GM10248 (cell line): ENCODE data around the gene UGT3A2.

Experiments
- CTCF ChIA-PET: fragments of 300-600 bp; sonication (Branson Sonifier 250); formaldehyde crosslinking; extraction: SDS; loops from one replicate; lab custom pipeline; 2021; ENCODE audit warnings: antibody characterized with exemption; lab: Yijun Ruan, JAX
- POLR2A ChIA-PET: fragments of 350-650 bp; sonication (Branson Sonifier 250); formaldehyde crosslinking; extraction: SDS; loops from one replicate; lab custom pipeline; 2020; ENCODE audit warnings: antibody characterized with exemption; lab: Yijun Ruan, JAX
- DNase-seq: peaks from one replicate; pipeline ENCODE4 v3.0.0; 2012; ENCODE audit errors: extremely low spot score
- CTCF ChIP-seq: IDR thresholded peaks from 2 replicates; pipeline ENCODE4 v1.5.1; 2012; ENCODE audit warnings: mild to moderate bottlenecking, low read depth; ENCODE audit errors: extremely low read depth, missing control alignments, control extremely low read depth

UGT3A2 gene

GRCh38 chr5:36089989-36090388 is 23.3 kb upstream of the UGT3A2 start:
- TF ChIP-seq CTCF: no peak
- POLR2A ChIA-PET: no interaction called here
- CTCF ChIA-PET: interaction anchor here (1.3 to 9.1 kb wide), 6 partner anchors 9 to 27 kb away, joined by 3 to 56 read pairs (median 4); no protein-coding TSS in a partner anchor
- no peak for DNase-seq

GRCh38 chr5:36079200-36079781 is 12.6 kb upstream of the UGT3A2 start:
- ChIA-PET POLR2A (no interaction called here), CTCF (interaction anchor here (0.7 to 5.2 kb wide), 45 partner anchors 9 to 1010 kb away, joined by 3 to 56 read pairs (median 4); partner anchors contain the start of genes RANBP3L and UGT3A2)
- peak; percentile 71 for DNase-seq
- TF ChIP-seq CTCF: peak; percentile 75

GRCh38 chr5:36078430-36078829 is 11.7 kb upstream of the UGT3A2 start:
- no peak for TF ChIP-seq CTCF
- ChIA-PET CTCF (interaction anchor here (0.7 to 5.2 kb wide), 38 partner anchors 8 to 621 kb away, joined by 3 to 56 read pairs (median 5); partner anchors contain the start of genes RANBP3L and UGT3A2), POLR2A (interaction anchor here (0.6 kb wide), 1 partner anchor 181 kb away, joined by 3 read pairs; no protein-coding TSS in a partner anchor)
- DNase-seq: no peak

- ChIA-PET CTCF (interaction anchor here (1.2 to 1.6 kb wide), 2 partner anchors 104 to 232 kb away, joined by 3 to 4 read pairs; no protein-coding TSS in a partner anchor), POLR2A (no interaction called here)
- peak; percentile 24 for TF ChIP-seq CTCF
- DNase-seq: peak; percentile 22
Observed at GRCh38 chr5:36073595-36074216, 7.0 kb upstream of the UGT3A2 start.

GRCh38 chr5:36070687-36071571 is 4.2 kb upstream of the UGT3A2 start:
- no peak for TF ChIP-seq CTCF
- DNase-seq: no peak
- ChIA-PET POLR2A (no interaction called here), CTCF (interaction anchor here (3.1 kb wide), 1 partner anchor 8 kb away, joined by 20 read pairs; no protein-coding TSS in a partner anchor)
